IgD-negative memory B cell (primary cell): ENCODE results near the gene DISP1. TPM values are rescaled to one million over a fixed set of nuclear protein-coding genes. Genes with fewer than 3 reads are reported as not detected.
"Not testable (repeated sequence)": the region's sequence is repeated elsewhere in the genome, so short reads cannot be mapped to it uniquely, and the experiment has no call there.

ENCODE experiments used
- H3K27ac Mint-ChIP-seq, 3 donors: one replicate each; pipeline ENCODE4 v1.8.0; 2020 to 2022; ENCODE audit warnings: mild to moderate bottlenecking in 3 of 3, mixed read lengths in 3 of 3, moderate library complexity in 1 of 3
- H3K27me3 Mint-ChIP-seq: one replicate; pipeline ENCODE4 v1.8.0; 2021; ENCODE audit warnings: mixed read lengths
- H3K36me3 Mint-ChIP-seq: one replicate; pipeline ENCODE4 v1.8.0; 2020; ENCODE audit warnings: mild to moderate bottlenecking, mixed read lengths
- H3K4me1 Mint-ChIP-seq, 3 donors: one replicate each; pipeline ENCODE4 v1.8.0; 2020 to 2022; ENCODE audit warnings: mixed read lengths in 3 of 3, mild to moderate bottlenecking in 1 of 3
- H3K4me3 Mint-ChIP-seq, 4 donors: one replicate each; pipeline ENCODE4 v1.8.0; 2020 to 2022; ENCODE audit warnings: mild to moderate bottlenecking in 4 of 4, mixed read lengths in 4 of 4, moderate library complexity in 3 of 4
- H3K9me3 Mint-ChIP-seq, 3 donors: one replicate each; pipeline ENCODE4 v1.8.0; 2020 to 2021; ENCODE audit warnings: mixed read lengths in 3 of 3, mild to moderate bottlenecking in 1 of 3
- polyA plus RNA-seq: library from polyadenylated mRNA; unstranded; fragments of 300-500 nt; fragmentation: Illumina TruSeq; gene quantifications from one replicate; pipeline ENCODE4 v1.2.3, GENCODE V29; 2021

Gene DISP1
- polyA plus RNA-seq, 1 donor from 2014 or later: 5.4 TPM

DNA sequence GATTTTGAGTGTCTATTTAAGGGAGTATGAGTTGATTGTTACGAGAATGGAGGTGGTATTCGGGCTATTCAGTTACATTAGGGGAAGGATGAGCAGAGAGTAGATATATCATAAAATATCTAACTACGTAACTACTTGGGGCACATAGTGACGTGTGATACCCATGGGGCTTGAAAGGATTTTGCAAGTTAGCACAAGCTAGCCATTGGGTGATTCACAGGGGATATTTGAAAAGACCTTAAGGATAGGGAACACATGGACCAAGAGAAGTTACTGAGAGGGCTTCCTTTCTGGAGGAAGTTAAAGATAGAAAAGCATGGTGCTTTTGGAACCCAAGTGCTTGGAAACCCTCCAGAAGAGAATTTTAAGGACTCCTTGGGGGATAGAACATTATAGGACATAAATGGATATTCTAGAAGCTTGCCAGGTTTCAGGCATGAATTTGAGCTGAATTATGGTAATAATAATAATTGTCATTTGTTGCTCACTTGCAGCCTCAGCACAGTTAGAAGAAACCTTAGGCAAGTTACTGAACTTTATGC is 5.4 kb downstream of the DISP1 start:
- Mint-ChIP-seq H3K9me3 (no peaks in the 10 kb centered on the region), H3K36me3 (peaks cover 2% of the 10 kb centered on the region), H3K27me3 (no peaks in the 10 kb centered on the region), H3K27ac (no peak overlapping the region), H3K4me1 (peaks cover 29 to 49% (median 34%) of the 10 kb centered on the region in 3 donors), H3K4me3 (peak overlapping the region in 1 of 4 donors; percentile 24)

GRCh38 chr1:222821239-222821638 is 6.4 kb downstream of the DISP1 start:
- no peaks in the 10 kb centered on the region for H3K9me3 Mint-ChIP-seq
- no peaks in the 10 kb centered on the region for H3K27me3 Mint-ChIP-seq
- H3K36me3 Mint-ChIP-seq: peaks cover 2% of the 10 kb centered on the region
- H3K4me3 Mint-ChIP-seq: no peak overlapping the region
- peak overlapping the region in 2 of 3 donors; percentile 16 to 43 for H3K27ac Mint-ChIP-seq
- H3K4me1 Mint-ChIP-seq: peaks cover 26 to 46% (median 30%) of the 10 kb centered on the region in 3 donors

GRCh38 chr1:222823695-222824094 is 8.9 kb downstream of the DISP1 start:
- H3K4me1 Mint-ChIP-seq: peaks cover 12 to 39% (median 19%) of the 10 kb centered on the region in 3 donors
- peaks cover 2% of the 10 kb centered on the region for H3K36me3 Mint-ChIP-seq
- no peaks in the 10 kb centered on the region for H3K9me3 Mint-ChIP-seq
- no peak overlapping the region for H3K4me3 Mint-ChIP-seq
- H3K27ac Mint-ChIP-seq: no peak overlapping the region
- H3K27me3 Mint-ChIP-seq: no peaks in the 10 kb centered on the region

DNA sequence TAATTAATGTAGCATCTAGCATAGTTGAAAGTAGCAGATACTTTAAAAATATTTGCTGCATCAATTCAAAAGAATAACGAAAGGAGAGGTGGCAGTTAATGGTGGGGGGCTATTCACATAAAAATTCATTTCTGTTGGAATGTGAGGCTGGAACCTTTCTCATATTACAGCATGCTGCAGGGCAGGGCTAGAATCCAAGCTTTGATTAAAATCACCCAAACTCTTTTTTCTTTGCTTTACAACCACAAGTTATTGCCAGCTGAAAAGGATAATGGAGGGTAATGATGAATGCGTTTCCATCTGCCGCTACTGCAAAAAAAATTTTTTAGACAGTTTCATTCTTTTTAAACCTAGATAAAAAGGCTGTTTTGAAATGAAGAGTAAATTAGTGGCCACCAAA is 9.8 kb downstream of the DISP1 start:
- no peak overlapping the region for H3K27ac Mint-ChIP-seq
- H3K4me1 Mint-ChIP-seq: peaks cover 12 to 44% (median 22%) of the 10 kb centered on the region in 3 donors
- no peak overlapping the region for H3K4me3 Mint-ChIP-seq
- H3K27me3 Mint-ChIP-seq: no peaks in the 10 kb centered on the region
- peaks cover 2% of the 10 kb centered on the region for H3K36me3 Mint-ChIP-seq
- H3K9me3 Mint-ChIP-seq: no peaks in the 10 kb centered on the region

DNA sequence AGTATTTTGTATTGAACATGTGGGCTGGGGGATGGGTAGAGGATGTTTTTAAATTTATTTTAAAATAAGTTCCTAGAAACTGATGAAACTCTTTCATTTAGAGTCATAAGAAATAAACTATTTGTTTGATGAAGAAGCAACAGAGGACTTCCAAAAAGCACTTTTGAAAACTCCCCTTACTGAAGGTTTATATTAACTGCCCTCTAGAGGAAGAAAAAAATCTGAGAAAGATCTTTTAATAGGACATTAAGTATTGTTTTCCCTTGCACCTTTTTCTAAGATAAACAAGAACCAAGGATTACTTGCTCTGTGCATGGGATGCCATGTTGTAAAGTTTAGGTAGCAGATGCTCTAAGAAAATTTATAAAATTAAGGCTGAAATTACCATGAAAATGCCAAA is 14.1 kb downstream of the DISP1 start:
- H3K27ac Mint-ChIP-seq: no peak overlapping the region
- H3K27me3 Mint-ChIP-seq: no peaks in the 10 kb centered on the region
- H3K36me3 Mint-ChIP-seq: peaks cover 5% of the 10 kb centered on the region
- H3K4me3 Mint-ChIP-seq: no peak overlapping the region
- H3K4me1 Mint-ChIP-seq: peaks cover 0 to 16% (median 10%) of the 10 kb centered on the region in 3 donors
- H3K9me3 Mint-ChIP-seq: no peaks in the 10 kb centered on the region

- H3K36me3 Mint-ChIP-seq: peaks cover 5% of the 10 kb centered on the region
- no peak overlapping the region for H3K27ac Mint-ChIP-seq
- no peak overlapping the region for H3K4me3 Mint-ChIP-seq
- H3K9me3 Mint-ChIP-seq: no peaks in the 10 kb centered on the region
- H3K4me1 Mint-ChIP-seq: peaks cover 0 to 16% (median 10%) of the 10 kb centered on the region in 3 donors
- no peaks in the 10 kb centered on the region for H3K27me3 Mint-ChIP-seq
Measured at GRCh38 chr1:222829868-222830267, 15.0 kb downstream of the DISP1 start.

DNA sequence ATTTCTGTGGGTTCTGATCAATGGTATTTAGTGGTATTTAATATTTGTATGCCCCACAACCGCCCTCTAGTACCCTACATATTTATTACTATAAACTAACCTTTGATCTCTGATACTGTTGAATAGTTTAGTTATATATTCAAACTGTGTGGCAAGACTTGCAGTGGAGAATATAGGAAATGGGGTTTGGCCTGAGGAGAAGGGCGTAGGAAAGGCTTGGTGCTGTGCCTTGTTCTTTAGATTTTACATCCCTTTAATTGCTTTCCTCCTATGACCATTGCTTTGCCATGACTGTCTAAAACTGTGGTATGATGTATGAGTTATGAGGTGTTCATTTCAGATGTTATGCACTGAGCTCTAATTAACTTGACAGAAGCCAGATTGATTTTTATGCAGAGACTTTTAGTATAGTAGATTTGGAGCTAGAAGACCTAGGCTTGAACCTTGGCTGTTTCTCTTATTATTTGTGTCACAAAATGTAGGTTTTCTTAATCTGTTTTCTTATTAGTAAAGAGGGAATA is 18.6 kb downstream of the DISP1 start:
- Mint-ChIP-seq H3K4me1 (peaks cover 2 to 10% (median 7%) of the 10 kb centered on the region in 3 donors), H3K27ac (no peak overlapping the region), H3K4me3 (no peak overlapping the region)

DNA sequence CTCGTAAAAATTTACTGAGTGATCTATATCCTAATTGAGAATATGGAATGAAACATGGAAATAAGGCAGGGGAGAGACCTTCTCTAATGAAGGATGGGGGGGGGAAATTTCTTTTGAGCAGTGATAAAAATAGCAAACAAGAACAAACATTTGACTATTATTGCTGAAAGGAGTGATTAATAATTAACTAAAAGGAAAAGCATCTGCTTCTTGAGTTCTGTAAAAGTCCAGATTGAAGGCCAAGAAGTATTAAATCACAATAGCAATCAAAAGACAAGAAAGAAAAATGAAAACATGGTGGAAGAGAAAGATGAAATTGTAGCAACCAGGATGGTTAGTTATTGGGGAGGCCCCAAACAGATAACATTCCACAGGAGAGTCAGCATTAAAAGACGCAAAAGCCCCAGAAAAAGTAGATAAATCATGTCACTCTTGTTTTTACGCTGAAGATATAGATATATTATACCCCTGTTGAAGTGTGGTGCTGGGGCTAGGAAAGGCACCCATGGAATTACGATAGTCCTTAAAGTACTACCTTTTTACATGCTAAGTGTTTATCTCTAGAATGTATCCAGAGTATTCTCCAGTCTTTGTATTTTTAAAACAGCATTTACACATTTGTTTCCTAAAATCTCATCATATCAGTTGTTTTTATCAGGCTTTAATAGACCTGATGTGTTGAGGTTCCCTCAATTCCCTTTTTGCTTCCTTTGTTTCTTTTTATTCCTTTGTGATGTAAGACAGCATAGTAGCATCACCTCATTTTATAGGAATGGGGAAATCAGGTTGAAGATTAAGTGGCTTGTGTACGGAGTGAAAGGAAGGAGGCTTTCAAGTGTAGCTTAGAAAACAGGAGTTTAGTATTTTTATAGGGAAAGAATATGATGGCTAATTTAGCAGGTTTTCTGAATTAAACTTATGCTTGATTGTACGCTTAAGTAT is 28.9 kb downstream of the DISP1 start:
- H3K4me1 Mint-ChIP-seq: peaks cover 0 to 5% (median 2%) of the 10 kb centered on the region in 3 donors
- H3K9me3 Mint-ChIP-seq: no peaks in the 10 kb centered on the region
- no peak overlapping the region for H3K27ac Mint-ChIP-seq
- no peak overlapping the region for H3K4me3 Mint-ChIP-seq
- no peaks in the 10 kb centered on the region for H3K27me3 Mint-ChIP-seq
- H3K36me3 Mint-ChIP-seq: peaks cover 6% of the 10 kb centered on the region

More for the DNA sequence above, 18.6 kb downstream of the DISP1 start:
- H3K27me3 Mint-ChIP-seq: no peaks in the 10 kb centered on the region
- peaks cover 5% of the 10 kb centered on the region for H3K36me3 Mint-ChIP-seq
- no peaks in the 10 kb centered on the region for H3K9me3 Mint-ChIP-seq

DNA sequence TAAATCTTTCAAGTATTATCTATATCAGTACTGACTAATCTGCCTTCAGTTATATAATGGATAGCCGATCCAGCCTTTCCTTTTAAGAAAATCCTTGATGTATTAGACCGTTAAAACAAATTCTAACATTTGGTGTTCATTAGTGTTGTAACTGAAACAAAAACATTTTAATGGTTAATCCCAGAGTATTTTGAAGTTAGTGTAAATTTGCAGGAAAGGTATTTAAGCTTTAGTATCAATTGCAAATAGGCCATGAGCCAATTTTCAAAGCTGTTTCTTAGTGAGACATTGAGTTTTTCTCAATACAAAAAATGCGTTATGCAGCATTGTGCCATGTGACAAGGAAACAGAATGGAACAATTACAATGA is 29.6 kb downstream of the DISP1 start:
- H3K4me1 Mint-ChIP-seq: peaks cover 0 to 5% (median 2%) of the 10 kb centered on the region in 3 donors

GRCh38 chr1:222845763-222846162 is 30.9 kb downstream of the DISP1 start:
- H3K4me3 Mint-ChIP-seq: no peak overlapping the region
- peaks cover 6% of the 10 kb centered on the region for H3K36me3 Mint-ChIP-seq

More for the DNA sequence above, 29.6 kb downstream of the DISP1 start:
- Mint-ChIP-seq H3K9me3 (no peaks in the 10 kb centered on the region), H3K27ac (no peak overlapping the region), H3K36me3 (peaks cover 6% of the 10 kb centered on the region), H3K4me3 (no peak overlapping the region), H3K27me3 (no peaks in the 10 kb centered on the region)

GRCh38 chr1:222850550-222850949 is 35.7 kb downstream of the DISP1 start:
- not testable (repeated sequence) for H3K9me3 Mint-ChIP-seq, H3K27me3 Mint-ChIP-seq, H3K4me3 Mint-ChIP-seq, H3K4me1 Mint-ChIP-seq, H3K27ac Mint-ChIP-seq
- peaks cover 13% of the 10 kb centered on the region for H3K36me3 Mint-ChIP-seq

More at GRCh38 chr1:222845763-222846162, 30.9 kb downstream of the DISP1 start:
- Mint-ChIP-seq H3K27me3 (no peaks in the 10 kb centered on the region), H3K27ac (no peak overlapping the region), H3K4me1 (peaks cover 0 to 6% (median 4%) of the 10 kb centered on the region in 3 donors), H3K9me3 (no peaks in the 10 kb centered on the region)

DNA sequence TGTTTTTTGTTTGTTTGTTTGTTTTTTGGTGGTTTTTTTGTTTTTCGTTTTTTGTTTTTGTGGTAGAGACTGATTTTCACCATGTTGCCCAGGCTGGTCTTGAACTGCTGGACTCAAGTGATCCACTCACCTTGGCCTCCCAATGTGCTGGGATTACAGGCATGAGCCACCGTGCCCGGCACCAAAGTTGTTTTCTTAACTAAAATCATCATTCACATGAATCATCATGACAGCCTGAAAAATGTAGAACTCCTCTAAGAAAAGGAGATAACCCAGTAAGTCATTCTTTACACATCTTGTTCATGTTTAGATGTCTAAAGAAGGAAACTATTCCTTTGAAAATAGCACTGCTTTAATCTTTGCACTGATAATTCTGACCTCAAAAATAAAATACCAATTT is 37.5 kb downstream of the DISP1 start:
- no peak overlapping the region for H3K27ac Mint-ChIP-seq
- no peaks in the 10 kb centered on the region for H3K27me3 Mint-ChIP-seq
- peaks cover 2 to 4% (median 3%) of the 10 kb centered on the region in 3 donors for H3K9me3 Mint-ChIP-seq
- no peak overlapping the region for H3K4me3 Mint-ChIP-seq
- peaks cover 0 to 3% (median 2%) of the 10 kb centered on the region in 3 donors for H3K4me1 Mint-ChIP-seq
- peaks cover 16% of the 10 kb centered on the region for H3K36me3 Mint-ChIP-seq

DNA sequence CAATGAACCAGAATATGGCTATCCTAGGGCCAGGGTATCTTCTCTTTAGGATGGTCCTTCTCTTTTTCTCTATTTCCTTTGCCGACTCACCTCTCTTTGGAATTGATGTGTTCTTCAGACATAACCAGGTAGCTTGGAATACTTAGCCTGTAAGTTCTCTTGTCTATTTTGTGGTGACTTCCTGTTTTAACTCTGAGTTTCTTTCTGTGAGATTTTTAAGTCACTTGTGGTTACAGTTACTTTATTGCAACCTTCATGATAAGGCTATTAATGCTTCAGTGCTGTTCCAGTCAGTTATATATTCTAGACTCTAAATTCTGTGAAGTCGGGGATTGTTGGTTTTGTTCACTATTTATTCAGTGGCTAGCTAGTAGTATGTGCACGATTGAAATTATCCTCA is 46.2 kb downstream of the DISP1 start:
- H3K4me3 Mint-ChIP-seq: peak overlapping the region in 1 of 4 donors; percentile 43
- peaks cover 4 to 14% (median 6%) of the 10 kb centered on the region in 3 donors for H3K9me3 Mint-ChIP-seq
- H3K27ac Mint-ChIP-seq: no peak overlapping the region
- H3K27me3 Mint-ChIP-seq: no peaks in the 10 kb centered on the region
- peaks cover 7 to 17% (median 9%) of the 10 kb centered on the region in 3 donors for H3K4me1 Mint-ChIP-seq
- H3K36me3 Mint-ChIP-seq: peaks cover 4% of the 10 kb centered on the region
